ENCODE measurements around the gene RPF1.
A peak's percentile ranks its signal among the peaks of the same experiment; 100 is the strongest.
"Not testable (repeated sequence)": the region's sequence is repeated elsewhere in the genome, so short reads cannot be mapped to it uniquely, and the experiment has no call there.

The RPF1 gene

DNA sequence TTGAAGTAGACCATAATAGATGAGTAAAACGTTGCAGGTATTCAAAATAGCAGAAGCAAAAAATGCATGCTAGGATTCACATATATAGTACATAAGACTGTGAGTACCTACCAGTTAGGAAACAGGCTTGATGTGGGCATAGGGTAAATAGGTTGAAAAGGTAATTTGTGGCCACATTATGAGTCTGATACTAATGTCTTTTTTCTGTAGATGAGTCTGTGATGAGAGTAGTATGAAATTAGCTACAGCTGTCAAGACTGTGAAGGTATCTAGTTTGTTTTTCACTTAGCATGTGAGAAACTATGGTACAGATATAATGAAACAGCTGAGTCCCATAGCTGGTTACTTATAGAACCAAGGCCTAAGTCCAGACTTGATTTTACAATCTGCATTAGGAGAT, 14.7 kb downstream of the RPF1 start:
- no peak for DNase-seq (ENCODE audit: low read depth)

DNA sequence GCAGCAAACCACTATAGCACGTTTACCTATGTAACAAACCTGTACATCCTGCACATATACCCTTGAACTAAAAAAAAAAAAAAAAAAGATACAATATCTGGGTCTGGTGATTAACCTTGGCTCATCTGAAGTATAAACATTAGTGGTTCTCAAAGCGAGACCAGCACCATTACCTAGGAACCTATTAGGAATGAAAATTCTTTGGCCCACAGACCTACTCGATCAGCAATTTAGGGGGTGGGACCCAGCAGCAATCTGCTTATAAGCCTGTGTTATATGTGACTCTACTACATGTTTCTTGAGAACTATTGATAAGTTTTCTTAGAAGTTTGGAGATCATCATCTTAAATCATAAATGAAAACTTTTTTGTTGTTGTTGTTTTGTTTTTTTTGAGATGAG, 17.4 kb downstream of the RPF1 start:
- no peak for DNase-seq (ENCODE audit: low read depth)

DNA sequence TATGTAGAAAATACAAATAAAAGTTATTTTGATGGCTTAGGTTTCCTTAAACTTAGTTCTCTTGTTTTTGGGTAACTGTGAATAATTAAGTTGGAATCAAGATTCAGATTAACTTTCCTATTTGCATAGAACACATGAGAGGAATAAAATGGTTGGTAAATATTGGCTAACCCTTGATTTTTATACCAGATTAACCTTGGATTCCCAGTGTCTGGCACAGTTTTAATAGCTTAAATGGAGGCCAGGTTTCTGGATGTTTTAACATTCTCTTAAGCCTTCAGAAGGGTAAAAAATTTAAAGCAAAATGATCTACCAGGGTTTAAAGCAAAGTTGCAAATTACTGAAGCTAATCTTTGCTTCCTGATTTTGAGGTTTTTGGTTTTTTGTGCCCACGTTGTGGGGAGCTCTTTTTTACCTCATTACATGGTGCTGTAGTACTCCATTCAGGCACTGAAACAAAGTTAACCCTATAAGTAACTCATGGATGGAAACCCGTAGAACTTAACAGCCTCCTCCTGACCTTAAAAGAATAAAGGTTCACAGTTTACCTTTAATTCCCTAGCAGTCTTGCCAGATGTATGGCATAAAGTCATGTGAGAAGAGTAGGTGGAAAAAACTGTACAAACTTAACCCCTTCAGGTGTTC, 18.7 kb downstream of the RPF1 start:
- DNase-seq (ENCODE audit: low read depth) = no peak

DNA sequence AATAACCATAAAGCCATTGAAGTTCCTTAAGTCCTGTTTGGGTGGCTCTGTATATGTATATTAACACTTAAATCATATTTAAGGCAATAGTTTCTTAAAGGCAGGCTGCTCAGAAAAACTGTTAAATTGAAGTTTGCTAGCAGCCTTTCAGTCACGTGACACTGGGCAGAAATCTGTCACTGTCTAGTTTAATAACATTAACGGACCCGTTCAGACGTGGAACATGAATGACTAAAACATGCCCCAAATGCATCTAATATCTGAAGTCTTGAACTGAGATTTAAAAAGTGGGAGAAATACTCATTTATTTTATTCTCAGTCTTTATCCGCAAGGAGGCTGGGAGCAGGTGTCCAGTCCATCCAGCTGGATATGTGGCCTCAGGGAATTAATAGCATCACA, 23.9 kb downstream of the RPF1 start:
- no peak for DNase-seq (ENCODE audit: low read depth)

DNA sequence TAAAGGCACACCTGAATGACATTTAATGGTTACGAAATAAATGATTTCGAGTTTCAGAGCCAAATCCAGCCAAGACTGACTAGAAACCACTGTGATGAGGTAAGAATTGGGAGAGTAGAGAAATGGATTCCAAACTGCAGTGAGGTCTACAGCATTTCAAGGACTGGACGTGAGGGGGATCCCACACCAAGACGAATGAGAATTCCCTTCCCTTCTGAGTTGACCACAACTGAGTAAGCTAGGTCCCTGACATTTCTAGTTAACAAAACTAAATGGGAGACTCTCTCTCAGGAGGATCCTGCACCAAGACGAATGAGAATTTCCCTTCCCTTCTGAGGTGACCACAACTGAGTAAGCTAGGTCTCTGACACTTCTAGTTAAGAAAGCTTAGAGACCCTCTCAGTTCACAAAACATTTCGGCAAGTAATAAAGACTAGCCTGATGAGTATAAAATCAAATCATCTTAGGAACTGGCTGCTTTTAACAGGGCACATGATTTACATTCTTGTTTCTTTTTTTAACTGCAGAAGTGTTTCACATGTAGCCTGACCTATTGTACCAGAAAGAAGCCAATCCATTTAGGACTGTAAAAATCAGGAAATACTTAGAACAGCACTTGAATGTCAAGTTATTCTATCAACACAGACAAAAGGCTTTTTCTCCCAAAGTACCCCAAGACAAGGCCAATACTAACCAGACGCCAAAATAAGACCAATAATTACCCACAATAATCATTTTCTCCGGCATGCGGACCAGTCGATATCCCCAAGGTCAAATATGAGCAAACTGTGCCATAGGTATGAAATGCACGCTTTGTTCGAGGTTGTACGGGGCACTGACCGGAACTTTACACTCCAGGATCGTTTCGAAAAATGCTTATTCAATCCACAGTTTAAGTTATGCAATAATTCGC, 25.8 kb downstream of the RPF1 start:
- DNase-seq (ENCODE audit: low read depth) = no peak

DNA sequence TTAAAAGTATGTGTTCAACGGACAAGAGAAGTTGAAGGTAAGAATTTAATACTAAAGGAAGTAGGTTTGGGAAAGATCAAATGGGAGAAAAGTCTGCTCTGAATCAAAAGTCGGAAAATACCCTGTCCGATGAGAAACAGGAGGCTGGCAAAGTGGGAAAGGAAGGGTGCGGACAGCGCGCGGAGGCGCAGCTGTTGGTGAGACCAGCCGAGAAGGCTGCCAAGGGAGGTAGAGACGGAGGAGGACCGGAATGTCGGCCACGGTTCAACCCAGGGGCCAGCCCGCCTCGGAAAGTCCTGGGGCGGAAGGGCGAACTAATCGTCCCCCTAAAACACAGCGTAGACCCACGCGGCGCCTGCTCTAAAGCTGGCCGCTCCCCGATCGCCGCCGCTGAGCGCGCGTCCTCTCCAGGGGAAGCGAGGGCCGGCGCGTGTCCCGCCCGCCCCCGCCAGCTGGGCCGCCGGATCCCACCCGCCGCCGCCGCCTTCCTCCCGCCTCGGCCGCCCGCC, 26.5 kb downstream of the RPF1 start:
- DNase-seq (ENCODE audit: low read depth) = no peak

DNA sequence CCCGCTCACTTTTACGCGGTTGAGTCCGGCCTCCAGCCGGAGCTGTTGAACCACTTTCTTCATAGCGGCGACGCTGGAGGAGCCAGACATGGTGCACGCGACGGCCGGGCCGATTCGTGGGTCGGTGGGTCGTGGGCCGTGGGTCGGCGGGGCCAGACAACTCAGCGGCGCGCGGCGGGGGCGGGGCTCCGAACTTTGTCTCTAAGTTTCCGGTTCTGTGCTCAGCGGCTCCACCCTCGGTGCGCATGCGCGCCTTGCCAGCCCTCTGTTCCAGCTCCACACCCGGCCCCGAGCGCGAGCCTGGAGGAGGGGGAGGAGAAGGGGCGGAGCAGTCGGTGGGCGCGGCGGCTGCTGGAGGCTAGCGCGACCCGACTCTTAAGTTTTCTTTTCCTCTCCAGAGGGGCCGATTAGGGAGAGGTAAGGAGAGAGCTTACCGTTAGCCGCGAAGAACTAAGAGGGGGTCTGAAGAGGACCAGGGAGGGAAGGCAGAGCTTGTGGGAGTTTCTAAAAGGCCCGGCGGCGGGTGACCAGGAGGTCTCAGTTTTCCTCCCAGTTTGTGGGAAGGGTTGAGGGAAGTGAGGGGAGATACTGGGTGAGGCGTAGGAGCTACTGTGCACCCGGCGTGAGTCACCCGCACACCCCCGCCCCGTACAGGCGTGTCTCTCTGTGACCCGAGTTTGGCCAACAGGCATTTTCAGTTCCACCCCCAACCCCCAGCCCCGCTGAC, 27.1 kb downstream of the RPF1 start, which contains the start of the genes GNG5 and SPATA1:
GNG5 (minus strand) TSS at position 580 of the 727 bp plus-strand sequence; CDS start at position 90, 490 bp downstream.
SPATA1 (plus strand) TSS at position 385 of the 727 bp plus-strand sequence. CDS start 9,974 bp downstream, outside the sequence.
- peak; percentile 96 for DNase-seq (ENCODE audit: low read depth)

DNA sequence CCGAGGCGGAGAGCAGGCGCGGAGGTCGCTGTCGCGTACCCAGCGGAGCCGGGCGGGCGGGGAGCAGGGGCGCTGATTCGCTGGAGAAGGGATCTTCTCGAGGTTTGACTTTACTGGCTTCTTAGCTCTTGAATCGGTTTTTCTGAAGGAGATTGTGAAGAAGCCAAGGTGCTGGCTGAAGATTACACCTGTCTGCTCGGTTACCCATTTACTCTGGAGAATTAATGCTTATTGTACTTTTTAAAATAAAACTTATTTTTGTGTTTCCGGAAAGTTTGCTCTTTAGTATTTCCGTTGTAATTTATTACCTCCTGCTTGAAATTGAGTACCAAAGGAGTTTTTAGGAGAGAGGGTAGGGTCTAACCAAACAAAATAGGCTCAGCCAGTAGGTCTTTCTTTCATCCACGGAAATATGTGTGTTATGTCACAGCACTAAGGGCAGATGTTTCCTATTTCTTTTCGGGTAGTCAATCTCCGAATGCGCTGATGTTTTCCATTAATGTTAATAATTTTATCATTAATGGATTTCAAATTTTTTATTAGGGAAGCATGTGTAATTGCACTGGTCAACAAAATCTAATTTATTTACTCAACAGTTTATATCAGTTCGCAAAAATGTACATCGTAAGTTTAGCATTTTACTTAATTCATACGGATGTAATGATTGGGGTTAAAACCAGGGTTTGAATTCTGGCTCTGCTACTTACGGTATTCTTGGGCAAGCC, 27.8 kb downstream of the RPF1 start:
- no peak for DNase-seq (ENCODE audit: low read depth)

DNA sequence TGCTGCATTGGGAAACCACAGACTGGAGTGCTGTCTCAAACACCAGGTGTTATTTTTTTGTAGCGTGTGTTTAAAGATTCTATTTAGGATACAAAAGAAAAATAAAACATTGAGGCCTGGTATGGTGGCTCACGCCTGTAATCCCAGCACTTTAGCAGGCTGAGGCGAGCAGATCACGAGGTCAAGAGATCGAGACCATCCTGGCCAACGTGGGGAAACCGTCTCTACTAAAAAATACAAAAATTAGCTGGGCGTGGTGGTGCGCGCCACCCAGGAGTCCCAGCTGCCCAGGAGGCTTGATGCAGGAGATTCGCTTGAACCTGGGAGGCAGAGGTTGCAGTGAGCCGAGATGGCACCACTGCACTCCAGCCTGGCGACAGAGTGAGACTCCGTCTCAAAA, 28.8 kb downstream of the RPF1 start:
- DNase-seq (ENCODE audit: low read depth) = not testable (repeated sequence)

DNA sequence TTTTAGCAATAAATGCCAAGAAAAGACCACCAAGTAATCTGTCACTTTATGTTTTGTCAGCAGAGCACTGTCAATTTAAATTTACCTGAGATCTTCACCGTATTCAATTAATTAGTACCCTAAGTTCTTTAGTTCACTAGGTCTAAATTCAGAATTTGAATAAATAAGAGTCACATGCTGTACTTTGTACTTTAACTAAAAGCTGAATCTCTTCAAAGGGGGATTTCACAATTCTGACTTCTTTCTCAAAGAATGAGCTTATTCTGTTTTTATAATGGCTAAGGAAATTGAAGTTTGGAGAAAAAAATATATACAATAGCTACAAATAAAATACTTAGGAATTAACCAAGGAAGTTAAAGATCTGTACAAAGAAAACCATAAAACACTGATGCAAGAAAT, 29.4 kb downstream of the RPF1 start:
- no peak for DNase-seq (ENCODE audit: low read depth)

DNA sequence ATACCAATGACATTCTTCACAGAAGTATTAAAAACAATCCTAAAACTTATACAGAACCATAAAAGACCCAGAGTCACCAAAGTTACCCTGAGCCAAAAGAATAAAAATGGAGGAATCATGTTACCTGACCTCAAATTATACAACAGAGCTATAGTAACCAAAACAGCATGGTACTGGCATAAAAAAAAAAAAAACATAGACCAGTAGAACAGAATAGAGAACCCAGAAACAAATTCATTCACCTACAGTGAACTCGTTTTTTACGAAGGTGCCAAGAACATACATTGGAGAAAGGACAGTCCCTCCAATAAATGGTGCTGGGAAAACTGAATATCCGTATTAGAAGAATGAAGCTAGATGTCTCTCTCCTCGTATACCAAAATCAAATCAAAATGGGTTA, 30.0 kb downstream of the RPF1 start:
- no peak for DNase-seq (ENCODE audit: low read depth)

DNA sequence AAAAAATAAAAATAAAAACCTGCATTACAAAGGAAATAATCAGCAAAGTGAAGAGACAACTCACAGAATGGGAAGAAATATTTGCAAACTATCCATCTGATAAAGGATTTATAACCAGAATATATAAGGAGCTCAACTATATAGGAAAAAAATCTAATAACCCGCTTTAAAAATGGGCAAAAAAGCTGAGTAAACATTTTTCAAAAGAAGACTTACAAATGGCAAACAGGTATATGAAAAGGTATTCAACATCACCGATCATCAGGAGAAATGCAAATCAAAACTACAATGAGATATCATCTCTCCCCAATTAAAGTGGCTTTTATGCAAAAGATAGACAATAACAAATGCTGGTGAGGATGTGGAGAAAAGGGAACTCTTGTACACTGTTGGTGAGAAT, 31.1 kb downstream of the RPF1 start:
- DNase-seq (ENCODE audit: low read depth) = no peak

DNA sequence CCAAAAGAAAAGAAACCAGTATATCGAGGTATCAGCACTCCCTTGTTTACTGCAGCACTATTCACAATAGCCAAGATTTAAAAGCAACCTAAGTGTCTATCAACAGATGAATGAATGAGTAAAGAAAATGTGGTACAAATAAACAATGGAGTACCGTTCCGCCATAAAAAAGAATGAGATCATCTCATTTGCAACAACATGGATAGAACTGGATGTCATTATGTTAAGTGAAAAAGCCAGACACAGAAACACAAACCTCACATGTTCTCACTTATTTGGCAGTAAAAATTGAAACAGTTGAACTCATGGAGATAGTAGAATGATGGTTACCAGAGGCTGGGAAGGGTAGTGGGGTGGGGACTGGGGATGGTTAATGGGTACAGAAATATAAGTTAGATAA, 31.6 kb downstream of the RPF1 start:
- DNase-seq (ENCODE audit: low read depth) = no peak

DNA sequence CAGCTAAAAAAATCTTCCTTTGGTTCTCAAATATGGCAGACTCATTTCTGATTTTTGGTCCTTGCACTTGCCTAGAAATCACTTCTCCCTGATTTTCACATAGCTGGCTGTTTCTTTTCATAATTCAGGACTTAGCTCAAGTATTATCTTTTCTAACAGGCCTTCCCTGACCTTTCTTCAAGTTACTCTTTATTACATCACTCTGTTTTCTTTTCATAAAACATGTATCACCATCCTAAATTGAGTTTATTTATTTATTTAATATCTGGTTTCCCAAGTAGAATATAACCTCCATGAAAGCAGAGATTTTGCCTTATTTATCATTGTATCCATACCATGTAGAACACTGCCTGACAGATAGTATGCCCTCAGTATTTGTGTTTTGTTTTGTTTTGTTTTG, 45.5 kb downstream of the RPF1 start:
- no peak for DNase-seq (ENCODE audit: low read depth)

DNA sequence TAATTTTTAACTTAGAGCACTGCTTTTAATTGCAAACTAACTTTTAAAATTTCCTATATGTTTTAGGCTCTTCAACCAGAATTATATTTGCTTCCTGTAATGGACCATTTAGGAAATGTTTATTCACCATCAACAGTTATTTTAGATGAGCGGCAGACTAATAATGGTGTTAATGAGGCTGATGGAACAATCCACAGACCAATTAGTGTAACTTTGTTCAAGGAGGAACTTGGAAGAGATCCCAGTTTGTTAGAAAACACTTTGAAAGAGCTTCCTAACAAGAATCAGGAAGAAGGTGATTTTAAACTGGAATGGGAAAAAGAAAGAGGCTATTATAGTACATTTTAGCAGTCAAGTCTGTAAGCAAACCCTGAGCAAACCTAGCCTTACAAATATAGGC, 46.7 kb downstream of the RPF1 start:
- no peak for DNase-seq (ENCODE audit: low read depth)

DNA sequence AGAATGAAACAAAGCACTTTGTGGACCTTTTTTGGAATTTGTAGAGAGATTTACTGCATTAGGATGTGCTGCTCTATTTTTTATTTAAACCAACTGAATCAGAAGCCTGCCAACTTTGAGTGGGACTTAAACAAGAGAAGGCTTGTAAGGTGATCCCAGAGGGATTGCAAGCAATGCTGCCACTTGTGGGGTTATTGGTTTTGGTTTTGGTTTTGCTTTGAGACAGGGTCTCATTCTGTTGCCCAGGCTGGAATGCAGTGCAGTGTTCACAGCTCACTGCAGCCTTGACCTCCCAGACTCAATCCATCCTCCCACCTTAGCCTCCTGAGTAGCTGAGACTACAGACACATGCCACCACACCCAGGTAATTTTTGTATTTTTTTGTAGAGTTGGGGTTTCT, 59.5 kb downstream of the RPF1 start:
- no peak for DNase-seq (ENCODE audit: low read depth)

DNA sequence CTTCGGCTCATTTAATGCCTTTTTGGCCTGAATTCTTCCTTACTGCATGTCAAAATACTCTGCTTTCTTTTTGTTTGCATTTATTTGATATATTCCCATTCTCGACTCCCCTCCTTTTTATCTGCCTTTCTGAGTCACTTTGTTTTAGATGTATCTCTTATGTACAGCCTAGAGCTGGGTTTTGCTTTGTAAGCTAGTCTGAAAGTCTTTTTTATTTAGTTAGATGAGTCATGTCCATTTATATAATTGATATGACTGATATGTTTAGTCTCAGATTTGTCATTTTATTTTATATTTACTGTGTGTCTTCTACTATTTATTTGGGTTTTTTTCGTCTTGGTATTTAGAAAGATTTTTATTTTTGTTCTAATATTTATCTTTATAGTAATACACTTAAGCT, 60.9 kb downstream of the RPF1 start:
- no peak for DNase-seq (ENCODE audit: low read depth)

DNA sequence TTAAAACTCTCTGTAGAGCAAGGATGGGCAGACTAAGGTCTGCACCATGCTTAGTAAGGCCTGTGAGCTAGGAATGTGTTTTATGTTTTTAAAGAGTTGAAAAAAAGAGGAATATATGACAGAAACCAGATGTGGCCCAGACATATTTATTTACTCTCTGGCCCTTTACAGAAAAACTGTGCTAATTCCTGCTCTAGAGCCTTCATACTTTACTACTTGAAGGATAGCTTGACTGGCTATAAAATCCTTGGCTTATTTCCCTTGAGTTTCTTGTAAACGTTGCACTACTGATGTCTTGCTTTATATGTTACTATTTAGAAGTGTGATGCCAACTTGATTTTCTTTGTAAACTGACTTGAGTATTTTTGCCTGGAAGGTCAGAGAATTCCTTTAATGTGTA, 61.7 kb downstream of the RPF1 start:
- DNase-seq (ENCODE audit: low read depth) = no peak

DNA sequence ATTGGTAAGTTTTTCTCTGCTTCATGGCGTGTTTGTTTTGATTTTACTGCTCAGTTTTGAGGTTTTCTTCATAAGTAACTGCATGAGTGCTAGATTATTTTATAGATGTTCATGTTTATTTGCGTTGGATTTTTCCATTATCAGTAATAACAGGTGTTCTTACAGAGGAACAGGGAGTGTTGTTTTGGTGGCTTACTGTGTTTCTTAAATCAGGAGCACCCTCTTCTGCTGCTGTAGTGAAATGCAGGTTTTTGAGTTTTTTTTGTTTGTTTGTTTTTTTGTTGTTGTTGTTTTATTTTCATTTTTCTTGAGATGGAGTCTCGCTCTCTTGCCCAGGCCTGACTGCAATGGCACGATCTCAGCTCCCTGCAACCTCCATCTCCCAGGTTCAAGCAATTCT, 62.6 kb downstream of the RPF1 start:
- no peak for DNase-seq (ENCODE audit: low read depth)
